HepG2 (cell line): ENCODE measurements around the gene PCGF2. TPM values are rescaled to one million over a fixed set of nuclear protein-coding genes. Genes with fewer than 3 reads are reported as not detected.

Source experiments
- DNMT1 ChIP-seq: sonication (generic); formaldehyde crosslinking; IDR thresholded peaks from 2 replicates; pipeline ENCODE4 v1.5.1; 2020; ENCODE audit warnings: mild to moderate bottlenecking, missing genetic modification reagents
- MIXL1 ChIP-seq: IDR thresholded peaks from 2 replicates; pipeline ENCODE4 v1.6.1; 2016
- NAIF1 ChIP-seq: sonication (generic); formaldehyde crosslinking; IDR thresholded peaks from 2 replicates; pipeline ENCODE4 v1.5.0; 2020; ENCODE audit warnings: mild to moderate bottlenecking, missing genetic modification reagents, borderline replicate concordance
- RFX3 ChIP-seq: IDR thresholded peaks from 2 replicates; pipeline ENCODE4 v1.6.1; 2016; ENCODE audit warnings: missing biosample characterization, missing genetic modification reagents
- SALL1 ChIP-seq: sonication (generic); formaldehyde crosslinking; IDR thresholded peaks from 2 replicates; pipeline ENCODE4 v1.8.0; 2022; ENCODE audit warnings: mild to moderate bottlenecking, missing genetic modification reagents
- THYN1 ChIP-seq: sonication (generic); formaldehyde crosslinking; IDR thresholded peaks from 2 replicates; pipeline ENCODE4 v1.8.1; 2023; ENCODE audit warnings: low read depth, mild to moderate bottlenecking, moderate library complexity, missing genetic modification reagents, borderline replicate concordance
- TOE1 ChIP-seq: sonication (generic); formaldehyde crosslinking; IDR thresholded peaks from 2 replicates; pipeline ENCODE4 v1.4.0; 2020; ENCODE audit warnings: mild to moderate bottlenecking, missing genetic modification reagents
- YEATS4 ChIP-seq: sonication (generic); formaldehyde crosslinking; IDR thresholded peaks from 2 replicates; pipeline ENCODE4 v1.4.0; 2020; ENCODE audit warnings: missing genetic modification reagents, borderline replicate concordance
- ZBED4 ChIP-seq: sonication (generic); formaldehyde crosslinking; IDR thresholded peaks from 2 replicates; pipeline ENCODE4 v1.4.0; 2020; ENCODE audit warnings: missing genetic modification reagents, borderline replicate concordance
- ZNF501 ChIP-seq: sonication (generic); formaldehyde crosslinking; IDR thresholded peaks from 2 replicates; pipeline ENCODE4 v1.5.1; 2020; ENCODE audit warnings: mild to moderate bottlenecking, moderate library complexity, missing genetic modification reagents
- ZNF776 ChIP-seq: sonication (generic); formaldehyde crosslinking; IDR thresholded peaks from 2 replicates; pipeline ENCODE4 v1.4.0; 2020; ENCODE audit warnings: mild to moderate bottlenecking, missing genetic modification reagents
- polyA plus RNA-seq, 8 experiments: library from polyadenylated mRNA; depleted of rRNA in 3 of 8; stranded (reverse) in 7 of 8; unstranded in 1 of 8; fragments of >200 nt; fragmentation: Illumina TruSeq in 4 of 8; extraction: Trizol in 4 of 8; gene quantifications; 2 replicates each; pipeline versions ENCODE4 v1.2.1 to v1.2.3, GENCODE V29; 2011 to 2016; ENCODE audit warnings: low read depth in 4 of 8, missing spikeins in 1 of 8, mixed read lengths in 1 of 8; ENCODE audit not compliant: insufficient read depth in 1 of 8
- total RNA-seq, 5 experiments: library from RNA; depleted of rRNA; stranded (reverse); fragments of >200 nt; fragmentation: Illumina TruSeq; extraction: Trizol; gene quantifications; 2 replicates each; pipeline ENCODE4 v1.2.3, GENCODE V29; 2016; ENCODE audit warnings: low read depth in 1 of 5
- TF ChIP-seq, protein P1 (sequence below): sonication (generic); formaldehyde crosslinking; conservative IDR thresholded peaks from 2 replicates; pipeline ENCODE4 v1.4.0; 2020; ENCODE audit warnings: missing genetic modification reagents
- TF ChIP-seq, protein P2 (sequence below): sonication (generic); formaldehyde crosslinking; IDR thresholded peaks from 2 replicates; pipeline ENCODE4 v1.5.1; 2020; ENCODE audit warnings: missing genetic modification reagents, mild to moderate bottlenecking, borderline replicate concordance
- TF ChIP-seq, protein P3 (sequence below): sonication (generic); formaldehyde crosslinking; IDR thresholded peaks from 2 replicates; pipeline ENCODE4 v1.4.0; 2020; ENCODE audit warnings: missing genetic modification reagents, borderline replicate concordance

PCGF2 gene
- total and polyA plus RNA-seq, 2 of the 13 experiments (the other 11 are each of a cell fraction or from before 2014, with no cell fraction given): 11.6 to 29.4 TPM

DNA sequence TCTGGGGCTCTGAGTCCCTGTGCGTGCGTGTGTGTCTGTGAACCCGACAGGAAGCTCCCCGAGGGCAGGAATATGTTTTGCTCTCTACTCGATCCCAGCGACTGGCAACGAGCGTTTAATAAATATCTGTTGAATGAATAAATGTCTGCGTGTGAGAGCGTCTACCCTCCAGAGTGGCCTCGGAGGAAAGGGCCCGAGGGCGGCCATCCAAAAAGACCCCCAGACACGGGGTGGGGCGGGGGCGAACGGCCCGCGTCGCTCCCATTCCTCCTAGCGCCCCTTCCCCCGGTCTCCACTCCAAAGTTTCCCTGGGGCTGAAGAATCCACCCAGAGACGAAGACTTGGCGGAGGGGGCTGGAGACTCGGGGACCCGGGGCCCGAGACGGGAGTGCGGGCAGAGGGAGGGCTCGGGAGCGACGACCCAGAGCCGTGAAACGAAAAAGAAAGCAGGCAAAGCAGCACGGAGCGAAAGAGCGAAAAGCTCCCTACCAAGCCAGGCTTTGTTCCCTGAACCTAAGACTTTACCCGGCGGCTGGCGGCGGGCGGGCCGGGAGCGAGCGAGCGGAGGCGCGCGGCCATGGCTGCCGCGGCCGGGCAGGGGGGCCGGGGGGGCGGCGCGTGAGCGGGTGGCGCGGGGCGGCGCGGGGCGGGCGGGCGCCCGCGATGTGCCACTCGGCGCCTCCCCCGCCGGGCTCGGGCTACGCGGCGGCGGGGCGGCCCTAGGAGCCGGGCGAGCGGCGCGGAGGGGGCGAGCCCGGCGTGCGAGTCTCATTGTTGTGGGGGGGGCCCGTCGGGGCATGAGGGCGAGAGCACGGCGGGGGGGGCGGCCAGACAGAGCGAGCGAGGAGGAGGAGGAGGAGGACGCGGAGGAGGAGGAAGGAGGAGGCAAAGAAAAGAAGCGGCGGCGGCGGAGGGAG lies 43.3 kb downstream of the PCGF2 start, which contains the start of gene MLLT6 (continued):
- TF ChIP-seq ZBED4 (CRISPR knock-in tag): peak; percentile 75; the same call in 1 of the 2 replicates
- no peak for TF ChIP-seq ZNF776 (CRISPR knock-in tag)
- no peak for TF ChIP-seq NAIF1
- no peak; the same call in 1 of the 2 replicates for TF ChIP-seq SALL1 (CRISPR knock-in tag)
- peak; percentile 10; the same call in 1 of the 2 replicates for TF ChIP-seq MIXL1 (CRISPR knock-in tag)
- TF ChIP-seq ZNF501 (CRISPR knock-in tag): no peak
- 0 out of 2 replicates have a peak, but pooled peaks have one; percentile 0 for TF ChIP-seq THYN1 (CRISPR knock-in tag)
- no peak for TF ChIP-seq DNMT1 (CRISPR knock-in tag)
- TF ChIP-seq, protein P1, sequence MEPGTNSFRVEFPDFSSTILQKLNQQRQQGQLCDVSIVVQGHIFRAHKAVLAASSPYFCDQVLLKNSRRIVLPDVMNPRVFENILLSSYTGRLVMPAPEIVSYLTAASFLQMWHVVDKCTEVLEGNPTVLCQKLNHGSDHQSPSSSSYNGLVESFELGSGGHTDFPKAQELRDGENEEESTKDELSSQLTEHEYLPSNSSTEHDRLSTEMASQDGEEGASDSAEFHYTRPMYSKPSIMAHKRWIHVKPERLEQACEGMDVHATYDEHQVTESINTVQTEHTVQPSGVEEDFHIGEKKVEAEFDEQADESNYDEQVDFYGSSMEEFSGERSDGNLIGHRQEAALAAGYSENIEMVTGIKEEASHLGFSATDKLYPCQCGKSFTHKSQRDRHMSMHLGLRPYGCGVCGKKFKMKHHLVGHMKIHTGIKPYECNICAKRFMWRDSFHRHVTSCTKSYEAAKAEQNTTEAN (CRISPR knock-in tag): peak; percentile 50; the same call in 1 of the 2 replicates
- TF ChIP-seq, protein P2, sequence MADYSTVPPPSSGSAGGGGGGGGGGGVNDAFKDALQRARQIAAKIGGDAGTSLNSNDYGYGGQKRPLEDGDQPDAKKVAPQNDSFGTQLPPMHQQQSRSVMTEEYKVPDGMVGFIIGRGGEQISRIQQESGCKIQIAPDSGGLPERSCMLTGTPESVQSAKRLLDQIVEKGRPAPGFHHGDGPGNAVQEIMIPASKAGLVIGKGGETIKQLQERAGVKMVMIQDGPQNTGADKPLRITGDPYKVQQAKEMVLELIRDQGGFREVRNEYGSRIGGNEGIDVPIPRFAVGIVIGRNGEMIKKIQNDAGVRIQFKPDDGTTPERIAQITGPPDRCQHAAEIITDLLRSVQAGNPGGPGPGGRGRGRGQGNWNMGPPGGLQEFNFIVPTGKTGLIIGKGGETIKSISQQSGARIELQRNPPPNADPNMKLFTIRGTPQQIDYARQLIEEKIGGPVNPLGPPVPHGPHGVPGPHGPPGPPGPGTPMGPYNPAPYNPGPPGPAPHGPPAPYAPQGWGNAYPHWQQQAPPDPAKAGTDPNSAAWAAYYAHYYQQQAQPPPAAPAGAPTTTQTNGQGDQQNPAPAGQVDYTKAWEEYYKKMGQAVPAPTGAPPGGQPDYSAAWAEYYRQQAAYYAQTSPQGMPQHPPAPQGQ (CRISPR knock-in tag): no peak
- peak; percentile 40; the same call in 1 of the 2 replicates for TF ChIP-seq YEATS4 (CRISPR knock-in tag)
- TF ChIP-seq, protein P3, sequence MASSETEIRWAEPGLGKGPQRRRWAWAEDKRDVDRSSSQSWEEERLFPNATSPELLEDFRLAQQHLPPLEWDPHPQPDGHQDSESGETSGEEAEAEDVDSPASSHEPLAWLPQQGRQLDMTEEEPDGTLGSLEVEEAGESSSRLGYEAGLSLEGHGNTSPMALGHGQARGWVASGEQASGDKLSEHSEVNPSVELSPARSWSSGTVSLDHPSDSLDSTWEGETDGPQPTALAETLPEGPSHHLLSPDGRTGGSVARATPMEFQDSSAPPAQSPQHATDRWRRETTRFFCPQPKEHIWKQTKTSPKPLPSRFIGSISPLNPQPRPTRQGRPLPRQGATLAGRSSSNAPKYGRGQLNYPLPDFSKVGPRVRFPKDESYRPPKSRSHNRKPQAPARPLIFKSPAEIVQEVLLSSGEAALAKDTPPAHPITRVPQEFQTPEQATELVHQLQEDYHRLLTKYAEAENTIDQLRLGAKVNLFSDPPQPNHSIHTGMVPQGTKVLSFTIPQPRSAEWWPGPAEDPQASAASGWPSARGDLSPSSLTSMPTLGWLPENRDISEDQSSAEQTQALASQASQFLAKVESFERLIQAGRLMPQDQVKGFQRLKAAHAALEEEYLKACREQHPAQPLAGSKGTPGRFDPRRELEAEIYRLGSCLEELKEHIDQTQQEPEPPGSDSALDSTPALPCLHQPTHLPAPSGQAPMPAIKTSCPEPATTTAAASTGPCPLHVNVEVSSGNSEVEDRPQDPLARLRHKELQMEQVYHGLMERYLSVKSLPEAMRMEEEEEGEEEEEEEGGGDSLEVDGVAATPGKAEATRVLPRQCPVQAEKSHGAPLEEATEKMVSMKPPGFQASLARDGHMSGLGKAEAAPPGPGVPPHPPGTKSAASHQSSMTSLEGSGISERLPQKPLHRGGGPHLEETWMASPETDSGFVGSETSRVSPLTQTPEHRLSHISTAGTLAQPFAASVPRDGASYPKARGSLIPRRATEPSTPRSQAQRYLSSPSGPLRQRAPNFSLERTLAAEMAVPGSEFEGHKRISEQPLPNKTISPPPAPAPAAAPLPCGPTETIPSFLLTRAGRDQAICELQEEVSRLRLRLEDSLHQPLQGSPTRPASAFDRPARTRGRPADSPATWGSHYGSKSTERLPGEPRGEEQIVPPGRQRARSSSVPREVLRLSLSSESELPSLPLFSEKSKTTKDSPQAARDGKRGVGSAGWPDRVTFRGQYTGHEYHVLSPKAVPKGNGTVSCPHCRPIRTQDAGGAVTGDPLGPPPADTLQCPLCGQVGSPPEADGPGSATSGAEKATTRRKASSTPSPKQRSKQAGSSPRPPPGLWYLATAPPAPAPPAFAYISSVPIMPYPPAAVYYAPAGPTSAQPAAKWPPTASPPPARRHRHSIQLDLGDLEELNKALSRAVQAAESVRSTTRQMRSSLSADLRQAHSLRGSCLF (CRISPR knock-in tag): peak; percentile 74; the same call in 1 of the 2 replicates
- TF ChIP-seq RFX3 (CRISPR knock-in tag): no peak
- no peak for TF ChIP-seq TOE1 (CRISPR knock-in tag)
